Measurements from ENCODE around the gene STEAP1.

The STEAP1 gene

DNA sequence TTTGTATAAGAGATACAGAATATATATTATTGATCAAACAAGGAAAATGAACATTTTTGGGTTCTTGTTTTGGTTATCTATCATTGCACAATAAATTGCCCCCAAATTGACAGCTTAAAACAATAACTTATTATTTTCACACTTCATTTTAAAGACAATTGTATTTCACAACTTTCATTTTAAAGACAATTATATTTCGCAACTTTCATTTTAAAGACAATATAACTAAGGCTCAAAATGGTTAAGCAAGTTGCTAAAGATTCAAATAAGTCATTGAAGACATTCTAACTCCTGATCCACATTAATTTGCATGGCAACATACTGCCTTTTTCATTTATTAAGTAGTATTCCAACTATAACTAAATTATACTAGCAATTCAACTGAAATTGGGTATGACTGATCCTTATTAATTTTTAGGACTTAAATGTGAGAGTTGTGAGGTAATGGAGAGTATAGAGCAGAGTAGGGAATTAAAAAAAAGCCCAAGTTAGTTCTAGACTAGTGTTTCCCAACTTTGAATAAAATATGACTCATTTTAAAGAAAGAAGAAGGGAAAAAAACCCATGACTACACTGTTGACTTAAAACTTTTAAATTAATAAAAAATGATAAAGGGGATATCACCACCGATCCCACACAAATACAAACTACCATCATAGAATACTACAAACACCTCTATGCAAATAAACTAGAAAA is 47.4 kb downstream of the STEAP1 start:
- no peak for DNase-seq
- intact Hi-C loops (cut with DNase I): no loop called here

DNA sequence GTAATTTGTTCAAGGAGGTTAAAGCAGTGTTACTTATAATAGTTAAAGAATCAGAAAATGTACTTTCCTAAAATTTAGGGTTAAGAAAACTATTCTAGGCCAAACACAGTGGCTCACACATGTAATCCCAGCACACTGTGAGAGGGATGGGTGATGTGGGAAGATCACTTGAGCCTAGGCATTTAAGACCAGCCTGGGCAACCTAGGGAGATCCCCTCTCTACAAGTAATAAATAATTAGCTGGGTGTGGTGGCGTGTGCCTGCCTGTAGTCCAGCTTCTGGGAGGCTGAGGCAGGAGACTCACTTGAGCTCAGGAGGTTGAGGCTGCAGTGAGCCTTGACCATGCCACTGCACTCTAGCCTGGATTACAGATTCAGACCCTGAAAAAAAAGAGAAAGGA is 53.7 kb downstream of the STEAP1 start:
- intact Hi-C loops (cut with DNase I): no loop called here

DNA sequence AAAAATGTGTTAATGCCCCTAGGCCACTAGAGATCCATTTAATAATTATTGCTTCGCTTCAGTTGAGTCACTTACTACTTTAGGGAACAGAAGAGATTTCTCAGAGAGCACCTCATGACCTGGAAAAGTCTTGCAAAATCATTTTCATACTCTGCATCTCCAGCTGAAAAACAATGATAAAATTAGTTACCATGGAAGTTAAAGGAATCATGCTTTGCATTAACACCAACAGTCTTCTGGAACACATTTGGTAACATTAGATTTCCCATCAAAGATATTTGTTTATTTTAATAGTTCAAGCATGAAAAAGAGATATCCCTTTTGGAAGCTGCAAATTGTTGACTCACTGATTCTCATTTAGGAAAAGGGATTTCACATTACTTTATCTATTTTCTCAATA is 55.5 kb downstream of the STEAP1 start:
- intact Hi-C loops (cut with DNase I): no loop called here
- DNase-seq: no peak

More for the DNA sequence above, 53.7 kb downstream of the STEAP1 start:
- DNase-seq: no peak

DNA sequence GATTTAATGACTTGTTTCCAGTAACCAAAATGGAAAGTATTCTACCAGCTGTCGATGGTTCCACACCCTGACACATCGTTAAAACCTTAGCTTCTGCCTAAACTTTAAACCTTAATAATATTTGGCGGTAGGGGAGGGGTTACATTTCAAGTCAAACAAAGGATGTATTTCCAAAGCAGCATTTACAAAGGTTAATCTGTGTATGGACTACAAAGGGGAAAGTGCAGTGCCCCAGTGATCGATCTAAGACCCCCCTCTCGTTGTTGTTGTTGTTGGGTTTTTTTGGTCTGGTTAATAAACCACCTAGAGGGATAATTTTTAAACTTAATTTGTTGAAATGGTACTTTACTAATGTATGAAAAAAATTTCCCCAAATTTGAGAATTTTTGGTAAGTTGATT is 56.2 kb downstream of the STEAP1 start:
- intact Hi-C loops (cut with DNase I): no loop called here
- no peak for DNase-seq

DNA sequence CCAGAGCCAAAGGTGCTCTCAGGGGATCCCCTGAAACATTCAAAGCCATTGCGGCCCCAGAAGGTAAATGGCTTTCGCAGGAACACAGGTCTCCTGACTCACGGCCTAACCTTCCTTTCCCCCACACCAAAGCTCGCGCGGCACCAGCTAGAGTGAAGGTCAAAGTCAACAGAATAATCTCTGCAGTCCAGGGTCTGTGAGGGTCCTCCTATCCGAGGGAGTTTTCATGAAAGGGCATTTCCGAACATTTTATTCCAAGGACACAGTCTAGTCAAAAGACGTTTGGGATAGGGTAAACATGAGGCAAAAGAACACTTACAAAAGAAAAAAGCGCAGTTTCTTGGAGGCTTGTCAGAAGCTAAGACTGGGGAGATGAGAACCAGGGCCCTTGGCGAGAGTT is 56.7 kb downstream of the STEAP1 start:
- peak in 37 of 42 donors; percentile 6 to 63 (median 28) for DNase-seq
- intact Hi-C loops (cut with DNase I): no loop called here

DNA sequence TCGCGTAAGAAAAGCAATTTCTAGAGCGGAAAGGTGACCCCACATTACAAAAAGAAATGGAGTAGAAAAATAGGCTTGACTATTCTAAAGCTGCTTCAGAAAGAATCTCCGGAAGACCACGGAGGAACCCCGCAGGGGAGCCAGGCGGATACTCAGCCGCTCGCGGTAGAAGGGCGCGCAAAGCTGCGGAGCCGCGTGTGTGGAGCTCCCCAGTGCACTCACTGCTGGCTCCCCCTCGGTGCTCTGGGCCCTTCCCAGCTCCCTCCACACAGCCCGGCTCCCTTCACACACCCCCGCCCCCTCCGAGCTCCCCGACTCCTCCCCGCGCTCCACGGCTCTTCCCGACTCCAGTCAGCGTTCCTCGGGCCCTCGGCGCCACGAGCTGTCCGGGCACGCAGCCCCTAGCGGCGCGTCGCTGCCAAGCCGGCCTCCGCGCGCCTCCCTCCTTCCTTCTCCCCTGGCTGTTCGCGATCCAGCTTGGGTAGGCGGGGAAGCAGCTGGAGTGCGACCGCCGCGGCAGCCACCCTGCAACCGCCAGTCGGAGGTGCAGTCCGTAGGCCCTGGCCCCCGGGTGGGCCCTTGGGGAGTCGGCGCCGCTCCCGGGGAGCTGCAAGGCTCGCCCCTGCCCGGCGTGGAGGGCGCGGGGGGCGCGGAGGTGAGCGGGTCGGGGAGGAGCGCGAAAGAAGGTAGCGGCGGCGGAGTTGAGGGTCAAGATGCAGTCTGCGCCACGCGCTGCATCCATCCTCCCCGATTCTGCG is 57.3 kb downstream of the STEAP1 start, which contains the start of gene STEAP2:
Gene STEAP2, plus strand, starts transcription at position 350 of the 758 bp plus-strand sequence. CDS start 13,343 bp downstream, outside the sequence.
- intact Hi-C loops (cut with DNase I): no loop called here
- peak; percentile 57 to 96 (median 86) for DNase-seq

DNA sequence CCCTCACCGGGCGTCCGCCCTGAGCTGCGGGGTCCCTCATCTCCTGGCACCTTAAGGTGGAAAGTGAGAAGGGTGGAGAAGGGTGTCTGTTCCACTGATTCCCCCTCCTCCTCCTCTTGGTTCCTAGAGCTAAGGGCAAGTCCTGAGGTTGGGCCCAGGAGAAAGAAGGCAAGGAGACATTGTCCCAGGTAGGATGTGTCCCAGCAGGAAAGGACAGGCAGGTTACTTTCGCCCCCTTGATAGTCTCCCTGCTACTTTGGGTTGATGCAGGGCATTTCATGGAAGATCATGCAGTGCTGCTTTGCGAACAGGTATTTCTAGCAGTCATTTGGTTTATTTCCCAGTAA is 57.9 kb downstream of the STEAP1 start:
- DNase-seq: peak in 6 of 42 donors; percentile 2 to 45 (median 8)
- intact Hi-C loops (cut with DNase I): no loop called here

DNA sequence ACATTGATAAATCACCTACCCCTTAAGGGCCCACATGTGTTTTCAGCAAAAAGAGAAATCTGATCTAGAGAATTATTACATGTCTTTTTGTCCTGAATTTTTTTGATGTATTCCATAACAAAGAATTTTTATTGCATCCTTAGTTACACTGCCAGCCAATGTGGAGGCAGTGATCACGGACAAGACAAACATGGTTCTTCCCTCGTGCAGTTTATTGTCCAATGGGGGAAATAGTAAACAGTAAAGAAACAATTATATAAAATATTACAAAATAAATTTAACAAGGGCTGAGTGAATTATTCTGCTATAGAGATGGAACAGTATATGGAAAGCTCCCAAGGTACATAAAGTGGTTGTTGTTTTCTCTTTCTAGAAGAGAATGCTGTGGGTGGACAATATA is 59.3 kb downstream of the STEAP1 start:
- intact Hi-C loops (cut with DNase I): no loop called here
- no peak for DNase-seq

Data from head of caudate nucleus (tissue), 42 donors.